Hepatocyte (in vitro differentiated cells): ENCODE measurements around the gene CKLF. TPM values are rescaled to one million over a fixed set of nuclear protein-coding genes. Genes with fewer than 3 reads are reported as not detected.

ENCODE experiments used
- DNase-seq: peaks from one replicate; pipeline ENCODE4 v3.0.0-alpha.2; 2016; ENCODE audit warnings: low spot score
- H2AFZ ChIP-seq: fragments of 200-600 bp; sonication (generic); 2 replicates; pipeline ENCODE4 v1.6.0; 2016; ENCODE audit warnings: antibody characterized with exemption, mild to moderate bottlenecking
- H3K27ac ChIP-seq: fragments of 200-600 bp; sonication (generic); 2 replicates; pipeline ENCODE4 v1.5.1; 2016; ENCODE audit warnings: mild to moderate bottlenecking
- H3K27me3 ChIP-seq: fragments of 200-600 bp; sonication (generic); 2 replicates; pipeline ENCODE4 v1.6.1; 2016
- H3K36me3 ChIP-seq: fragments of 200-600 bp; sonication (generic); replicated peaks from 2 replicates; pipeline ENCODE4 v1.5.1; 2016; ENCODE audit warnings: low read depth; ENCODE audit not compliant: insufficient read depth
- H3K4me1 ChIP-seq: fragments of 200-600 bp; sonication (generic); 2 replicates; pipeline ENCODE4 v1.5.1; 2016; ENCODE audit warnings: mild to moderate bottlenecking, moderate library complexity; ENCODE audit not compliant: insufficient read depth
- H3K4me2 ChIP-seq: fragments of 200-600 bp; sonication (generic); 2 replicates; pipeline ENCODE4 v1.6.0; 2016
- H3K4me3 ChIP-seq: fragments of 200-600 bp; sonication (generic); 2 replicates; pipeline ENCODE4 v1.5.1; 2016; ENCODE audit warnings: mild to moderate bottlenecking
- H3K79me2 ChIP-seq: fragments of 200-600 bp; sonication (generic); 2 replicates; pipeline ENCODE4 v1.6.0; 2017; ENCODE audit warnings: mild to moderate bottlenecking
- H3K9me2 ChIP-seq: fragments of 200-600 bp; sonication (generic); replicated peaks from 2 replicates; pipeline ENCODE4 v1.6.0; 2017; ENCODE audit warnings: mild to moderate bottlenecking; ENCODE audit not compliant: insufficient read depth
- H3K9me3 ChIP-seq: fragments of 200-600 bp; sonication (generic); 2 replicates; pipeline ENCODE4 v1.5.1; 2016; ENCODE audit warnings: low read depth, mild to moderate bottlenecking
- H4K20me1 ChIP-seq: fragments of 200-600 bp; sonication (generic); 2 replicates; pipeline ENCODE4 v1.6.0; 2016; ENCODE audit warnings: mild to moderate bottlenecking; ENCODE audit not compliant: insufficient read depth, poor library complexity, severe bottlenecking
- EZH2 ChIP-seq: fragments of 200-600 bp; sonication (generic); IDR thresholded peaks from 2 replicates; pipeline ENCODE4 v1.6.1; 2016; ENCODE audit warnings: antibody characterized with exemption, mild to moderate bottlenecking, borderline replicate concordance
- EZH2phosphoT487 ChIP-seq: fragments of 200-600 bp; sonication (generic); IDR thresholded peaks from one replicate; pipeline ENCODE4 v1.6.1; 2018; ENCODE audit warnings: antibody characterized with exemption, mild to moderate bottlenecking, low read depth, moderate library complexity; ENCODE audit not compliant: unreplicated experiment, severe bottlenecking
- WGBS: methylation state at CpG from one replicate; pipeline ENCODE4 v1.1.6; 2016; ENCODE audit warnings: low lambda C conversion rate; ENCODE audit errors: missing lambda C conversion rate; 5-methylcytosine and 5-hydroxymethylcytosine counted together
- polyA plus RNA-seq: library from polyadenylated mRNA; unstranded; fragments of >200 nt; fragmentation: Nextera tagmentation; extraction: Ambion mirVana; gene quantifications from 2 replicates; pipeline ENCODE4 v1.2.1, GENCODE V29; 2016
- total RNA-seq: library from RNA; depleted of rRNA; stranded (reverse); fragments of >200 nt; gene quantifications from 2 replicates; pipeline ENCODE4 v1.2.3, GENCODE V29; 2014
- TF ChIP-seq, protein P1 (sequence below): fragments of 200-600 bp; sonication (generic); IDR thresholded peaks from 2 replicates; pipeline ENCODE4 v1.5.1; 2016; ENCODE audit warnings: antibody characterized with exemption, mild to moderate bottlenecking; ENCODE audit not compliant: poor library complexity

Gene CKLF
- total and polyA plus RNA-seq, 2 experiments from 2014 or later, result 39.9 to 53.5 TPM

DNA sequence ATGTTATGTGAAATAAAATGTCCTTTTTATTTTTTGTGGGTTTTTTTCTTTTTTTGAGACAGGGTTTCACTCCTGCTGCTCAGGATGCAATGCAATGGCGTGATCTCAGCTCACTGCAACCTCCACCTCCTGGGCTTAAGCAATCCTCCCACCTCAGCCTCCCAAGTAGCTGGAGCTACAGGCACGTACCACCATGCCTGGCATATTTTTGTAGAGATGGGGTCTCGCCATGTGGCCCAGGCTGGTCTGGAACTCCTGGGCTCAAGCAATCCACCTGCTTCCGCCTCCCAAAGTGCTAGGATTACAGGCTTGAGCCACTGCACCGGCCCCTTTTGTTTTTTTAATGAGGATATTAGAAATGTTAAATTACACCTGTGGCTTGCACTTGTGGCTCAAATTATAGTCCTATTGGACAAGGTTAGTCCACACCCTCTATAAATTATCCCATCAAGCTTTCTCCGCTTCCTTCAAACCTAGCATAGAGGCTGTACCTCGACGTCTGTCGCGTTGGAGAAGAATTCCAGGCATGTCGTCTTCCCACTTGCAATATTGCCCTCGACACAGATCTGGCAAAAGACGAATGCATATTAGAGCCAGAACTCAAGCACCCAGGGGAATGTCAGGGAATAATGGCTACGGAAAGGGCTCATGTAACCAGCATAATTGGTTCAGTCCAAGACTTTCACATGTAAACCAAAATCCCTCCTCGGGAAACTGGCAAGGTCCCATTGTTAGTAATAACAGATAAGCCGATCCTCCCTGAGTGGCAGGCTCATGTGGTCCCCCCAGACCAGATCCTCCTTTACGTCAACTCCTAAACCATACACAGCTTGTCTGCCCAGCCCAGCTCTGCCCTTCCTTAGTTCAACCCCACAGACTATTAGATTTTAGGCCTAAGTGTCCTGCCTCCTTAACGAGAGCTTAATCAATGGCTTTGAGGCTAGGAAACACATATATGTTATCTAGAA lies 10.7 kb upstream of the CKLF start:
- no peaks in the 10 kb centered on the region for H3K9me3 ChIP-seq
- H3K4me1 ChIP-seq, result no peaks in the 10 kb centered on the region
- H3K27ac ChIP-seq, result no peak overlapping the region
- no peak overlapping the region for H3K4me2 ChIP-seq
- 75% methylated on average over 18 of the region's 18 CpGs for WGBS
- no peak overlapping the region for H3K4me3 ChIP-seq
- H3K36me3 ChIP-seq, result no peaks in the 10 kb centered on the region
- no peaks in the 10 kb centered on the region for H3K79me2 ChIP-seq
- no peak overlapping the region for H2AFZ ChIP-seq
- no peaks in the 10 kb centered on the region for H3K9me2 ChIP-seq
- H4K20me1 ChIP-seq, result no peaks in the 10 kb centered on the region
- no peak for DNase-seq
- H3K27me3 ChIP-seq, result no peaks in the 10 kb centered on the region
- TF ChIP-seq EZH2 (no peak), EZH2phosphoT487 (no peak)
- TF ChIP-seq, protein P1, sequence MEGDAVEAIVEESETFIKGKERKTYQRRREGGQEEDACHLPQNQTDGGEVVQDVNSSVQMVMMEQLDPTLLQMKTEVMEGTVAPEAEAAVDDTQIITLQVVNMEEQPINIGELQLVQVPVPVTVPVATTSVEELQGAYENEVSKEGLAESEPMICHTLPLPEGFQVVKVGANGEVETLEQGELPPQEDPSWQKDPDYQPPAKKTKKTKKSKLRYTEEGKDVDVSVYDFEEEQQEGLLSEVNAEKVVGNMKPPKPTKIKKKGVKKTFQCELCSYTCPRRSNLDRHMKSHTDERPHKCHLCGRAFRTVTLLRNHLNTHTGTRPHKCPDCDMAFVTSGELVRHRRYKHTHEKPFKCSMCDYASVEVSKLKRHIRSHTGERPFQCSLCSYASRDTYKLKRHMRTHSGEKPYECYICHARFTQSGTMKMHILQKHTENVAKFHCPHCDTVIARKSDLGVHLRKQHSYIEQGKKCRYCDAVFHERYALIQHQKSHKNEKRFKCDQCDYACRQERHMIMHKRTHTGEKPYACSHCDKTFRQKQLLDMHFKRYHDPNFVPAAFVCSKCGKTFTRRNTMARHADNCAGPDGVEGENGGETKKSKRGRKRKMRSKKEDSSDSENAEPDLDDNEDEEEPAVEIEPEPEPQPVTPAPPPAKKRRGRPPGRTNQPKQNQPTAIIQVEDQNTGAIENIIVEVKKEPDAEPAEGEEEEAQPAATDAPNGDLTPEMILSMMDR, result no peak

GRCh38 chr16:66542396-66542795 lies 10.0 kb upstream of the CKLF start:
- 81% methylated on average over 3 of the region's 3 CpGs for WGBS
- Histone ChIP-seq H3K79me2 (no peaks in the 10 kb centered on the region), H3K27ac (no peak overlapping the region), H4K20me1 (no peaks in the 10 kb centered on the region), H3K4me3 (no peak overlapping the region), H3K9me3 (no peaks in the 10 kb centered on the region), H3K27me3 (no peaks in the 10 kb centered on the region), H3K4me1 (no peaks in the 10 kb centered on the region), H3K9me2 (no peaks in the 10 kb centered on the region), H3K36me3 (no peaks in the 10 kb centered on the region), H2AFZ (no peak overlapping the region), H3K4me2 (no peak overlapping the region)
- TF ChIP-seq EZH2 (no peak), EZH2phosphoT487 (no peak)
- TF ChIP-seq, protein P1, result no peak
- DNase-seq, result no peak

- Histone ChIP-seq H3K79me2 (no peaks in the 10 kb centered on the region), H4K20me1 (no peaks in the 10 kb centered on the region), H3K9me2 (no peaks in the 10 kb centered on the region), H3K4me1 (no peaks in the 10 kb centered on the region), H3K4me3 (no peak overlapping the region), H2AFZ (no peak overlapping the region), H3K4me2 (no peak overlapping the region), H3K27ac (no peak overlapping the region), H3K9me3 (no peaks in the 10 kb centered on the region), H3K36me3 (no peaks in the 10 kb centered on the region), H3K27me3 (no peaks in the 10 kb centered on the region)
- TF ChIP-seq EZH2 (no peak), EZH2phosphoT487 (no peak)
- TF ChIP-seq, protein P1, result no peak
- 88% methylated on average over 6 of the region's 6 CpGs for WGBS
- DNase-seq, result no peak
These were observed 8.8 kb upstream of the CKLF start for GRCh38 chr16:66543541-66543940.
